GM10248 (cell line): ENCODE data around the gene DAB2IP.

Source experiments
- CTCF ChIA-PET: fragments of 300-600 bp; sonication (Branson Sonifier 250); formaldehyde crosslinking; extraction: SDS; loops from one replicate; lab custom pipeline; 2021; ENCODE audit warnings: antibody characterized with exemption; lab: Yijun Ruan, JAX
- POLR2A ChIA-PET: fragments of 350-650 bp; sonication (Branson Sonifier 250); formaldehyde crosslinking; extraction: SDS; loops from one replicate; lab custom pipeline; 2020; ENCODE audit warnings: antibody characterized with exemption; lab: Yijun Ruan, JAX
- DNase-seq: peaks from one replicate; pipeline ENCODE4 v3.0.0; 2012; ENCODE audit errors: extremely low spot score
- TF ChIP-seq, protein P1 (sequence below): IDR thresholded peaks from 2 replicates; pipeline ENCODE4 v1.5.1; 2012; ENCODE audit warnings: mild to moderate bottlenecking, low read depth; ENCODE audit errors: extremely low read depth, missing control alignments, control extremely low read depth

The DAB2IP gene

DNA sequence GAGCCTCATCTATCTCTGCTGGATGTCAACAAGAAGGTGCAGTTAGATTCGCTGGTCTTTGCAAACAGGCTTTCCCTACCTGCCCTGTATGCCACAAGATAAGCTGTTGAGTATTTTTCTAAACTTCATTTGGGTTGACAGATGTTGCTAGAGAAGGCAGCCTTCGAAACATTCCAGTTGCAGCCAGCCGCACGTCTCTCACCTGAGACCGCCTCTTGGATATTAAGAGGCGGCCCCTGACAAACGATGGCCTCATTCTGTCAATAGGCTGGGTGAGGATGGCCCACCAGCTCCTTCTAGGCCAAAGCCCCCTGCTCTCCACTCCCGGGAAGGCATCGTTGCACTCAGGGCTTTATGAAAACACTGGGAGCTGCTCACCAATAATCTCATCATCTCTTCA lies 181.6 kb downstream of the DAB2IP start:
- DNase-seq = no peak
- TF ChIP-seq, protein P1, sequence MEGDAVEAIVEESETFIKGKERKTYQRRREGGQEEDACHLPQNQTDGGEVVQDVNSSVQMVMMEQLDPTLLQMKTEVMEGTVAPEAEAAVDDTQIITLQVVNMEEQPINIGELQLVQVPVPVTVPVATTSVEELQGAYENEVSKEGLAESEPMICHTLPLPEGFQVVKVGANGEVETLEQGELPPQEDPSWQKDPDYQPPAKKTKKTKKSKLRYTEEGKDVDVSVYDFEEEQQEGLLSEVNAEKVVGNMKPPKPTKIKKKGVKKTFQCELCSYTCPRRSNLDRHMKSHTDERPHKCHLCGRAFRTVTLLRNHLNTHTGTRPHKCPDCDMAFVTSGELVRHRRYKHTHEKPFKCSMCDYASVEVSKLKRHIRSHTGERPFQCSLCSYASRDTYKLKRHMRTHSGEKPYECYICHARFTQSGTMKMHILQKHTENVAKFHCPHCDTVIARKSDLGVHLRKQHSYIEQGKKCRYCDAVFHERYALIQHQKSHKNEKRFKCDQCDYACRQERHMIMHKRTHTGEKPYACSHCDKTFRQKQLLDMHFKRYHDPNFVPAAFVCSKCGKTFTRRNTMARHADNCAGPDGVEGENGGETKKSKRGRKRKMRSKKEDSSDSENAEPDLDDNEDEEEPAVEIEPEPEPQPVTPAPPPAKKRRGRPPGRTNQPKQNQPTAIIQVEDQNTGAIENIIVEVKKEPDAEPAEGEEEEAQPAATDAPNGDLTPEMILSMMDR = no peak
- ChIA-PET POLR2A (no interaction called here), CTCF (interaction anchor here (1.6 kb wide), 1 partner anchor 14 kb away, joined by 4 read pairs; no protein-coding TSS in a partner anchor)
